PC-9 (cell line): ENCODE results near the gene CAPN10. TPM values are rescaled to one million over a fixed set of nuclear protein-coding genes. Genes with fewer than 3 reads are reported as not detected.

ENCODE experiments used
- BruUV-seq: library from RNA; stranded (reverse); fragments of 400-500 nt; replicated peaks from 2 replicates; lab custom pipeline; 2021; lab: Mats Ljungman, UMichigan
- CTCF ChIA-PET: fragments of 300-600 bp; sonication (Branson Sonifier 250); formaldehyde crosslinking; loops from one replicate; lab custom pipeline; 2022; ENCODE audit warnings: antibody characterized with exemption; lab: Charles Lee
- POLR2A ChIA-PET: fragments of 300-600 bp; sonication (Branson Sonifier 250); formaldehyde crosslinking; loops from one replicate; lab custom pipeline; 2022; ENCODE audit warnings: antibody characterized with exemption; ENCODE audit not compliant: unreplicated experiment; lab: Charles Lee
- DNase-seq, 2 experiments: peaks; one replicate each; pipeline versions ENCODE4 v3.0.0 to v3.0.0-alpha.2; 2015 to 2022; ENCODE audit warnings: mixed read lengths in 1 of 2
- H2AFZ ChIP-seq: fragments of 200-600 bp; sonication (generic); 2 replicates; pipeline ENCODE4 v1.8.1; 2017; ENCODE audit warnings: antibody characterized with exemption
- H3F3A ChIP-seq: fragments of 200-600 bp; sonication (generic); 2 replicates; pipeline ENCODE4 v1.8.1; 2017; ENCODE audit warnings: antibody characterized with exemption, mild to moderate bottlenecking, low read depth; ENCODE audit not compliant: insufficient read depth
- H3K27ac ChIP-seq: fragments of 200-600 bp; sonication (generic); 2 replicates; pipeline ENCODE4 v1.6.1; 2016; ENCODE audit warnings: mixed run types
- H3K27me3 ChIP-seq: fragments of 200-600 bp; sonication (generic); 2 replicates; pipeline ENCODE4 v1.6.1; 2016; ENCODE audit warnings: low read depth, mixed run types; ENCODE audit not compliant: insufficient read depth
- H3K36me3 ChIP-seq: fragments of 200-600 bp; sonication (generic); 2 replicates; pipeline ENCODE4 v1.6.1; 2016; ENCODE audit warnings: low read depth, mixed run types
- H3K4me1 ChIP-seq: fragments of 200-600 bp; sonication (generic); replicated peaks from 2 replicates; pipeline ENCODE4 v1.6.1; 2016; ENCODE audit warnings: mixed run types; ENCODE audit not compliant: insufficient read depth
- H3K4me2 ChIP-seq: fragments of 200-600 bp; sonication (generic); 2 replicates; pipeline ENCODE4 v1.6.1; 2017; ENCODE audit warnings: mixed run types
- H3K4me3 ChIP-seq: fragments of 200-600 bp; sonication (generic); 2 replicates; pipeline ENCODE4 v1.6.1; 2016; ENCODE audit warnings: mixed run types
- H3K79me2 ChIP-seq: fragments of 200-600 bp; sonication (generic); 2 replicates; pipeline ENCODE4 v1.6.1; 2017; ENCODE audit warnings: low read depth, mixed run types
- H3K9me2 ChIP-seq: fragments of 200-600 bp; sonication (generic); 2 replicates; pipeline ENCODE4 v1.8.1; 2017; ENCODE audit warnings: mild to moderate bottlenecking; ENCODE audit not compliant: insufficient read depth
- H3K9me3 ChIP-seq: fragments of 200-600 bp; sonication (generic); 2 replicates; pipeline ENCODE4 v1.8.1; 2016; ENCODE audit warnings: low read depth; ENCODE audit not compliant: insufficient read depth
- H4K20me1 ChIP-seq: fragments of 200-600 bp; sonication (generic); 2 replicates; pipeline ENCODE4 v1.8.1; 2017; ENCODE audit not compliant: insufficient read depth
- EZH2 ChIP-seq: fragments of 200-600 bp; sonication (generic); IDR thresholded peaks from 2 replicates; pipeline ENCODE4 v1.8.0; 2017; ENCODE audit warnings: antibody characterized with exemption, low read depth
- intact Hi-C: fragments of 100-400 bp; cut with micrococcal nuclease; formaldehyde crosslinking; loops from one replicate; pipeline ENCODE4 v1.10.0; 2022; ENCODE audit not compliant: unreplicated experiment
- total RNA-seq: library from RNA; stranded (reverse); gene quantifications from 2 replicates; pipeline ENCODE4 v1.2.3, GENCODE V29; 2021
- TF ChIP-seq, protein P1 (sequence below): fragments of 200-600 bp; sonication (generic); conservative IDR thresholded peaks from 2 replicates; pipeline ENCODE4 v1.6.1; 2017; ENCODE audit warnings: mixed run types, antibody characterized with exemption, mild to moderate bottlenecking, moderate library complexity

The CAPN10 gene
- total RNA-seq, 1 experiment from 2014 or later: 49.8 TPM

DNA sequence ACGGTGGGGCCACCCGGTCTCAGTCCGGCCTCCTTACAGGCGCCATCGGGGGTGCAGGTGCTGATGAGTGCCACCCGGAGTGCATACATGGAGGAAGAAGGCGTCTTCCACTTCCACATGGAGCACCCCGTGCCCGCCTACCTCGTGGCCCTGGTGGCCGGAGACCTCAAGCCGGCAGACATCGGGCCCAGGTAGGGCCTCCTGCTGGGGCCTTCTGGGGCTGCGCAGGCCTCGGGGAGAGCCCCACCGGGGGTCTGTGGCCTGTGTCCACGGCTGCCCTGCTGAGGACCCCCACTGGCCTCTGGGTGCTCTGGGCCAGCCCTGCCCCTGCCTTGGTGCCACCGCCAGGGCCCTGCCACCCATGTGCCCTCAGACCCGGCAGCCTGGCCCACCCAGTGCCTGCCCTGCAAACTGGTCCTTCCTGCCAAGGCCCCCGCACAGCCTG lies 13.4 kb upstream of the CAPN10 start:
- H3K79me2 ChIP-seq: peaks cover 53% of the 10 kb centered on the region
- peaks cover 80% of the 10 kb centered on the region for H4K20me1 ChIP-seq
- no peak for TF ChIP-seq EZH2
- TF ChIP-seq, protein P1, sequence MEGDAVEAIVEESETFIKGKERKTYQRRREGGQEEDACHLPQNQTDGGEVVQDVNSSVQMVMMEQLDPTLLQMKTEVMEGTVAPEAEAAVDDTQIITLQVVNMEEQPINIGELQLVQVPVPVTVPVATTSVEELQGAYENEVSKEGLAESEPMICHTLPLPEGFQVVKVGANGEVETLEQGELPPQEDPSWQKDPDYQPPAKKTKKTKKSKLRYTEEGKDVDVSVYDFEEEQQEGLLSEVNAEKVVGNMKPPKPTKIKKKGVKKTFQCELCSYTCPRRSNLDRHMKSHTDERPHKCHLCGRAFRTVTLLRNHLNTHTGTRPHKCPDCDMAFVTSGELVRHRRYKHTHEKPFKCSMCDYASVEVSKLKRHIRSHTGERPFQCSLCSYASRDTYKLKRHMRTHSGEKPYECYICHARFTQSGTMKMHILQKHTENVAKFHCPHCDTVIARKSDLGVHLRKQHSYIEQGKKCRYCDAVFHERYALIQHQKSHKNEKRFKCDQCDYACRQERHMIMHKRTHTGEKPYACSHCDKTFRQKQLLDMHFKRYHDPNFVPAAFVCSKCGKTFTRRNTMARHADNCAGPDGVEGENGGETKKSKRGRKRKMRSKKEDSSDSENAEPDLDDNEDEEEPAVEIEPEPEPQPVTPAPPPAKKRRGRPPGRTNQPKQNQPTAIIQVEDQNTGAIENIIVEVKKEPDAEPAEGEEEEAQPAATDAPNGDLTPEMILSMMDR: no peak
- intact Hi-C loops: no loop called here
- no peak for DNase-seq
- H3K4me3 ChIP-seq: no peak overlapping the region
- H2AFZ ChIP-seq: no peak overlapping the region
- no peaks in the 10 kb centered on the region for H3K9me2 ChIP-seq
- peaks cover 3% of the 10 kb centered on the region for H3F3A ChIP-seq
- H3K4me1 ChIP-seq: peaks cover 20% of the 10 kb centered on the region
- ChIA-PET POLR2A (no interaction called here), CTCF (interaction anchor here (0.6 kb wide), 1 partner anchor 512 kb away, joined by 3 read pairs; no protein-coding TSS in a partner anchor)
- no peak overlapping the region for H3K4me2 ChIP-seq
- H3K36me3 ChIP-seq: peaks cover 9% of the 10 kb centered on the region
- no peak overlapping the region for H3K27ac ChIP-seq
- H3K27me3 ChIP-seq: no peaks in the 10 kb centered on the region
- no TSS peak for BruUV-seq
- no peaks in the 10 kb centered on the region for H3K9me3 ChIP-seq

DNA sequence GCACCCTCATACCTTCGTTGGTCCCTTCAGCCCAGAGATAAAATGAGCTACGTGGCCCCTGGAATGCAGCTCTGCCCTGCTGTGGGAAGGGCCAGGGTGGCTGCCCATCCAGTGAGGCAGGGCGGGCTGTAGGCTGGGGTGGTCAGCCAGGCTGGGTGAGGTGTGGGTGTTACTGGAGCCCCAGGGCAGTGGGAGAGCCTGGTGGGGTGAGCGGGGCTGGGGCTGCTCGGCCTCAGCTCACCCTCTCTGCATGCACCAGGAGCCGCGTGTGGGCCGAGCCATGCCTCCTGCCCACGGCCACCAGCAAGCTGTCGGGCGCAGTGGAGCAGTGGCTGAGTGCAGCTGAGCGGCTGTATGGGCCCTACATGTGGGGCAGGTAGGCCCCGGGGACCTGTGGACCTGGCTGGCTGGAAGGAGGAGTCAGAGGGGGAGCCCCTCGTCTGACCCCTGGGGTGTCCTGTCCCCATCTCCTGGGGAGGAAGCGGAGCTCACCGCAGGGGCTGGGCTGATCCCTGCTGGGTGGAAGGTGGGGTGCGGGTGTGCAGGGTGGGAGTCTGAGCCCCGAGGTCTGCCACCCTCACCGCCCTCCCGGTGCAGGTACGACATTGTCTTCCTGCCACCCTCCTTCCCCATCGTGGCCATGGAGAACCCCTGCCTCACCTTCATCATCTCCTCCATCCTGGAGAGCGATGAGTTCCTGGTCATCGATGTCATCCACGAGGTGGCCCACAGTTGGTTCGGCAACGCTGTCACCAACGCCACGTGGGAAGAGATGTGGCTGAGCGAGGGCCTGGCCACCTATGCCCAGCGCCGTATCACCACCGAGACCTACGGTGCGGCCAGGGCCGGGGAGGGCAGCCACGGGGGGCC lies 12.8 kb upstream of the CAPN10 start:
- no peaks in the 10 kb centered on the region for H3K27me3 ChIP-seq
- ChIA-PET POLR2A (no interaction called here), CTCF (interaction anchor here (0.6 kb wide), 1 partner anchor 513 kb away, joined by 3 read pairs; no protein-coding TSS in a partner anchor)
- intact Hi-C loops: no loop called here
- DNase-seq: no peak
- no peaks in the 10 kb centered on the region for H3K9me2 ChIP-seq
- no peak overlapping the region for H3K4me2 ChIP-seq
- peaks cover 9% of the 10 kb centered on the region for H3F3A ChIP-seq
- H3K4me1 ChIP-seq: peaks cover 27% of the 10 kb centered on the region
- H3K9me3 ChIP-seq: no peaks in the 10 kb centered on the region
- TF ChIP-seq, protein P1: no peak
- TF ChIP-seq EZH2: no peak
- H2AFZ ChIP-seq: no peak overlapping the region
- peaks cover 9% of the 10 kb centered on the region for H3K36me3 ChIP-seq
- H4K20me1 ChIP-seq: peaks cover 86% of the 10 kb centered on the region
- no TSS peak for BruUV-seq
- peaks cover 60% of the 10 kb centered on the region for H3K79me2 ChIP-seq
- no peak overlapping the region for H3K27ac ChIP-seq
- no peak overlapping the region for H3K4me3 ChIP-seq

DNA sequence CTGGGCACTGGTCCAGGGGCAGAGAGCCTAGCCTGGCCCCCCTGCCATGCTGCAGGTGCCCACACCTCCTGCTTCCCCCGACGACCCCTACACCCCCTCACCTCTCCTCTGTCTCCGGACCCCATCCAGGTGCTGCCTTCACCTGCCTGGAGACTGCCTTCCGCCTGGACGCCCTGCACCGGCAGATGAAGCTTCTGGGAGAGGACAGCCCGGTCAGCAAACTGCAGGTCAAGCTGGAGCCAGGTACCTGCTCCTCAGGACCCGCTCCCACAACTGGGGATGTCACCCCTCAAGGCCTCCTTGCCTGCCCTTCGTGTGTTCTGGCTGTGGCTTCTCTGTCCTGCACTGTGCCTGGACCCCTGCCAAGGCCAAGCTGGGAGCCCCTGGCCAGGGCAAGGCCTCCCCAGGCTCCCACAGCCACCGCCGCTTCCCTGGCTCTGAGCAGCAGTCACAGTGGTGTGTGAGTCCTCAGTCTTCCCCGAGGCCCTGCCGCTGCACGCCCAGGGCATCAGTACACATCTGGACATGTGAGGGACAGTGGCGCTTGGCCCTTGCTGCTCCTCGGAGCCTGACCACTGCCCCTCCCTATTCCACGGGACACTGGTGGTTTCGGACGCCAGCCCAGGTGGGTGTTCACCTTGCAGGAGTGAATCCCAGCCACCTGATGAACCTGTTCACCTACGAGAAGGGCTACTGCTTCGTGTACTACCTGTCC lies 12.0 kb upstream of the CAPN10 start:
- Histone ChIP-seq H3K79me2 (peaks cover 60% of the 10 kb centered on the region), H3K27me3 (no peaks in the 10 kb centered on the region), H3K36me3 (peaks cover 9% of the 10 kb centered on the region), H4K20me1 (peaks cover 90% of the 10 kb centered on the region), H3F3A (peaks cover 17% of the 10 kb centered on the region), H3K27ac (no peak overlapping the region), H3K9me2 (no peaks in the 10 kb centered on the region), H2AFZ (no peak overlapping the region), H3K9me3 (no peaks in the 10 kb centered on the region), H3K4me2 (no peak overlapping the region), H3K4me1 (peaks cover 30% of the 10 kb centered on the region), H3K4me3 (no peak overlapping the region)
- no TSS peak for BruUV-seq
- no peak for DNase-seq
- intact Hi-C loops: no loop called here
- ChIA-PET POLR2A (no interaction called here), CTCF (no interaction called here)
- TF ChIP-seq EZH2: no peak
- TF ChIP-seq, protein P1: no peak
